ENCODE data around the gene ITIH4.

- TF ChIP-seq CTCF (IDR thresholded peaks at IDR 0.05) = no peak
- TF ChIP-seq EP300 (IDR thresholded peaks at IDR 0.05) = no peak
- TF ChIP-seq POLR2A (IDR thresholded peaks at IDR 0.05) = no peak
Observed at GRCh38 chr3:52841981-52842340, 11.5 kb upstream of the ITIH4 start.
